IMR-90 (cell line): ENCODE measurements around the gene PAPPA. TPM values are rescaled to one million over a fixed set of nuclear protein-coding genes. Genes with fewer than 3 reads are reported as not detected.

ENCODE experiments used
- ATAC-seq: fragments of 200-7000 bp; cut with Tn5 transposase; 2 replicates; pipeline ENCODE4 v1.9.1; 2020; ENCODE audit warnings: low read depth, mild to moderate bottlenecking, moderate library complexity
- BruUV-seq: library from RNA; stranded (reverse); fragments of 400-500 nt; replicated peaks from 2 replicates; lab custom pipeline; 2021; lab: Mats Ljungman, UMichigan
- CTCF ChIA-PET: fragments of 300-600 bp; formaldehyde crosslinking; extraction: SDS; loops from one replicate; lab custom pipeline; 2021; ENCODE audit warnings: antibody characterized with exemption; lab: Yijun Ruan, JAX
- POLR2A ChIA-PET: fragments of 300-600 bp; sonication (Branson Sonifier 250); formaldehyde crosslinking; loops from one replicate; lab custom pipeline; 2022; ENCODE audit warnings: antibody characterized with exemption; ENCODE audit not compliant: unreplicated experiment; lab: Charles Lee
- DNase-seq: peaks from one replicate; pipeline ENCODE4 v3.0.0; 2013
- H2AFZ ChIP-seq: replicated peaks from 2 replicates; pipeline ENCODE3; 2013; ENCODE audit warnings: low read length, mild to moderate bottlenecking; ENCODE audit not compliant: poor library complexity
- H2AK5ac ChIP-seq: 2 replicates; pipeline ENCODE4 v1.6.1; 2013; ENCODE audit warnings: low read depth, low read length, inconsistent platforms
- H2AK9ac ChIP-seq: replicated peaks from 2 replicates; pipeline ENCODE3; 2013; ENCODE audit warnings: mild to moderate bottlenecking, low read depth, low read length, moderate library complexity; ENCODE audit not compliant: poor library complexity
- H2BK120ac ChIP-seq: 2 replicates; pipeline ENCODE4 v1.6.1; 2013; ENCODE audit warnings: low read depth, low read length, inconsistent platforms
- H2BK15ac ChIP-seq: 3 replicates; pipeline ENCODE4 v1.6.1; 2013; ENCODE audit warnings: low read depth, low read length, inconsistent platforms
- H2BK20ac ChIP-seq: 2 replicates; pipeline ENCODE4 v1.6.1; 2013; ENCODE audit warnings: low read depth, mild to moderate bottlenecking, inconsistent platforms, low read length, moderate library complexity
- H2BK5ac ChIP-seq: 2 replicates; pipeline ENCODE4 v1.6.1; 2013; ENCODE audit warnings: mild to moderate bottlenecking, low read depth, low read length, inconsistent platforms; ENCODE audit not compliant: poor library complexity, severe bottlenecking
- H3K14ac ChIP-seq: replicated peaks from 2 replicates; pipeline ENCODE4 v1.6.1; 2013; ENCODE audit warnings: low read depth, low read length, inconsistent platforms
- H3K18ac ChIP-seq: 2 replicates; pipeline ENCODE4 v1.6.1; 2013; ENCODE audit warnings: low read depth, low read length, control low read depth
- H3K23ac ChIP-seq: 2 replicates; pipeline ENCODE4 v1.6.1; 2013; ENCODE audit warnings: low read depth, low read length, inconsistent platforms
- H3K27ac ChIP-seq: 2 replicates; pipeline ENCODE4 v1.5.1; 2013; ENCODE audit warnings: mild to moderate bottlenecking, control low read depth, low read length; ENCODE audit not compliant: insufficient read depth
- H3K27me3 ChIP-seq: 2 replicates; pipeline ENCODE4 v1.6.1; 2013; ENCODE audit warnings: low read length; ENCODE audit not compliant: control insufficient read depth, insufficient read depth
- H3K36me3 ChIP-seq: 2 replicates; pipeline ENCODE4 v1.6.1; 2013; ENCODE audit warnings: low read length, mixed read lengths; ENCODE audit not compliant: control insufficient read depth, insufficient read depth
- H3K4ac ChIP-seq: 2 replicates; pipeline ENCODE4 v1.6.1; 2013; ENCODE audit warnings: low read depth, low read length, inconsistent platforms
- H3K4me1 ChIP-seq: 2 replicates; pipeline ENCODE4 v1.6.1; 2013; ENCODE audit warnings: low read length, mixed read lengths; ENCODE audit not compliant: control insufficient read depth, insufficient read depth
- H3K4me2 ChIP-seq: 2 replicates; pipeline ENCODE4 v1.6.1; 2013; ENCODE audit warnings: low read depth, mild to moderate bottlenecking, control low read depth, low read length, moderate library complexity
- H3K4me3 ChIP-seq: 2 replicates; pipeline ENCODE4 v1.5.1; 2013; ENCODE audit warnings: low read depth, mild to moderate bottlenecking, control low read depth, low read length, moderate library complexity; ENCODE audit not compliant: insufficient read depth
- H3K56ac ChIP-seq: 2 replicates; pipeline ENCODE4 v1.6.1; 2013; ENCODE audit warnings: low read length, inconsistent platforms; ENCODE audit not compliant: insufficient read depth; ENCODE audit errors: extremely low read depth
- H3K79me1 ChIP-seq, 2 experiments: 2 replicates each; pipeline ENCODE4 v1.6.1; 2013; ENCODE audit warnings: low read length in 2 of 2, inconsistent platforms in 1 of 2, low read depth in 1 of 2
- H3K9ac ChIP-seq: 2 replicates; pipeline ENCODE4 v1.6.1; 2013; ENCODE audit warnings: low read depth, low read length, control low read depth
- H3K9me1 ChIP-seq: 2 replicates; pipeline ENCODE4 v1.6.1; 2013; ENCODE audit warnings: low read length, inconsistent platforms; ENCODE audit not compliant: insufficient read depth
- H3K9me3 ChIP-seq: 2 replicates; pipeline ENCODE4 v1.6.1; 2013; ENCODE audit warnings: low read length; ENCODE audit not compliant: control insufficient read depth, insufficient read depth
- H4K20me1 ChIP-seq: 2 replicates; pipeline ENCODE4 v1.6.1; 2013; ENCODE audit warnings: low read length, inconsistent platforms; ENCODE audit not compliant: insufficient read depth
- H4K5ac ChIP-seq: 2 replicates; pipeline ENCODE4 v1.6.1; 2013; ENCODE audit warnings: mild to moderate bottlenecking, low read depth, low read length, control low read depth
- H4K8ac ChIP-seq, 2 experiments: 2 replicates each; pipeline ENCODE4 v1.6.1; 2013; ENCODE audit warnings: low read depth in 2 of 2, low read length in 2 of 2, control low read depth in 1 of 2, inconsistent platforms in 1 of 2
- H4K91ac ChIP-seq: 2 replicates; pipeline ENCODE4 v1.6.1; 2013; ENCODE audit warnings: low read depth, low read length, inconsistent platforms; ENCODE audit not compliant: insufficient read depth
- BHLHE40 ChIP-seq: fragments of 150-350 bp; IDR thresholded peaks from 2 replicates; pipeline ENCODE4 v1.6.1; 2016; ENCODE audit warnings: mild to moderate bottlenecking, low read depth, low read length
- CEBPB ChIP-seq: IDR thresholded peaks from 2 replicates; pipeline ENCODE4 v1.6.1; 2012; ENCODE audit warnings: low read depth, low read length, improper control_type of control experiment
- CHD1 ChIP-seq: IDR thresholded peaks from 2 replicates; pipeline ENCODE4 v1.6.1; 2012; ENCODE audit warnings: low read depth, low read length, improper control_type of control experiment
- CTCF ChIP-seq: conservative IDR thresholded peaks from 2 replicates; pipeline ENCODE4 v1.5.1; 2012; ENCODE audit warnings: mild to moderate bottlenecking, low read depth, low read length, improper control_type of control experiment
- FOS ChIP-seq: fragments of 150-350 bp; IDR thresholded peaks from 2 replicates; pipeline ENCODE4 v1.6.1; 2016; ENCODE audit warnings: low read depth, low read length
- MAFK ChIP-seq: IDR thresholded peaks from 2 replicates; pipeline ENCODE4 v1.6.1; 2012; ENCODE audit warnings: low read depth, low read length, improper control_type of control experiment
- MAZ ChIP-seq: IDR thresholded peaks from 2 replicates; pipeline ENCODE4 v1.6.1; 2012; ENCODE audit warnings: low read depth, mild to moderate bottlenecking, low read length, improper control_type of control experiment, moderate library complexity, borderline replicate concordance
- MXI1 ChIP-seq: IDR thresholded peaks from 2 replicates; pipeline ENCODE4 v1.6.1; 2012; ENCODE audit warnings: low read depth, mild to moderate bottlenecking, low read length, moderate library complexity, borderline replicate concordance
- NFE2L2 ChIP-seq: fragments of 150-350 bp; IDR thresholded peaks from 2 replicates; pipeline ENCODE4 v1.6.1; 2016; ENCODE audit warnings: low read depth, mild to moderate bottlenecking, low read length
- POLR2A ChIP-seq: IDR thresholded peaks from 2 replicates; pipeline ENCODE4 v1.6.1; 2012; ENCODE audit warnings: mild to moderate bottlenecking, low read depth, low read length
- RAD21 ChIP-seq: IDR thresholded peaks from 2 replicates; pipeline ENCODE4 v1.6.1; 2012; ENCODE audit warnings: low read length, improper control_type of control experiment
- RCOR1 ChIP-seq: IDR thresholded peaks from 2 replicates; pipeline ENCODE4 v1.6.1; 2012; ENCODE audit warnings: mild to moderate bottlenecking, low read length, improper control_type of control experiment; ENCODE audit not compliant: insufficient replicate concordance
- RFX5 ChIP-seq: IDR thresholded peaks from 2 replicates; pipeline ENCODE4 v1.8.0; 2012; ENCODE audit warnings: low read depth, mild to moderate bottlenecking, low read length, moderate library complexity
- SMC3 ChIP-seq: fragments of 150-350 bp; IDR thresholded peaks from 2 replicates; pipeline ENCODE4 v1.6.1; 2016; ENCODE audit warnings: low read depth, mild to moderate bottlenecking, antibody characterized with exemption, low read length, moderate library complexity
- dilution Hi-C: fragments of 300-500 bp; cut with HindIII; formaldehyde crosslinking; loops from one replicate; pipeline ENCODE4 v1.14.3; 2018; ENCODE audit warnings: low sequenced_read_pairs; ENCODE audit not compliant: unreplicated experiment
- in situ Hi-C: fragments of 300-500 bp; cut with MboI; formaldehyde crosslinking; loops from 3 replicates; pipeline ENCODE4 v1.14.3; 2019; ENCODE audit warnings: low sequenced_read_pairs, inconsistent platforms, mixed read lengths
- intact Hi-C: fragments of 100-400 bp; cut with micrococcal nuclease; formaldehyde crosslinking; loops from 2 replicates; pipeline ENCODE4 v1.10.0; 2022
- polyA plus RNA-seq, 3 experiments: library from polyadenylated mRNA; depleted of rRNA; stranded (reverse); fragments of >200 nt; gene quantifications; 2 replicates each; pipeline ENCODE4 v1.2.3, GENCODE V29; 2012; ENCODE audit warnings: low replicate concordance in 1 of 3
- total RNA-seq: library from RNA; depleted of rRNA; stranded (reverse); fragments of >200 nt; gene quantifications from 2 replicates; pipeline ENCODE4 v1.2.3, GENCODE V29; 2012
- TF ChIP-seq, protein P1 (sequence below): fragments of 150-350 bp; IDR thresholded peaks from 2 replicates; pipeline ENCODE4 v1.6.1; 2017; ENCODE audit warnings: mild to moderate bottlenecking, antibody characterized with exemption, low read length, low read depth
- TF ChIP-seq, protein P2 (sequence below): fragments of 150-350 bp; IDR thresholded peaks from 2 replicates; pipeline ENCODE4 v1.6.1; 2016; ENCODE audit warnings: low read depth, mild to moderate bottlenecking, low read length, moderate library complexity, borderline replicate concordance

Gene PAPPA
- total and polyA plus RNA-seq, 2 of the 4 experiments (the other 2 are of a cell fraction) = 8.3 to 12.4 TPM

GRCh38 chr9:116323571-116323970 is 170.0 kb downstream of the PAPPA start:
- ATAC-seq = no peak
- BruUV-seq = no TSS peak

More at GRCh38 chr9:116323571-116323970, 170.0 kb downstream of the PAPPA start:
- Histone ChIP-seq H3K9me1 (peaks cover 12% of the 10 kb centered on the region), H2BK5ac (no peak overlapping the region), H2AFZ (no peak overlapping the region), H2BK120ac (no peak overlapping the region), H3K4me1 (peaks cover 13% of the 10 kb centered on the region), H2AK9ac (no peak overlapping the region), H4K20me1 (peaks cover 17% of the 10 kb centered on the region; the same call in 1 of the 2 replicates), H3K56ac (no peak overlapping the region), H3K9ac (no peak overlapping the region), H3K36me3 (peaks cover 33% of the 10 kb centered on the region), H3K9me3 (no peaks in the 10 kb centered on the region), H3K4ac (no peak overlapping the region), H4K91ac (no peak overlapping the region; the same call in 1 of the 2 replicates), H2BK20ac (no peak overlapping the region), H3K27me3 (no peaks in the 10 kb centered on the region), H4K5ac (no peak overlapping the region), H2BK15ac (no peak overlapping the region), H3K18ac (no peak overlapping the region), H4K8ac (no peak overlapping the region), H3K79me1 (peaks cover 0 to 11% of the 10 kb centered on the region in 2 experiments; a peak in 1 of 4 replicates), H2AK5ac (no peak overlapping the region), H3K23ac (no peak overlapping the region), H3K27ac (no peak overlapping the region), H3K4me3 (no peak overlapping the region), H3K14ac (no peak overlapping the region), H3K4me2 (no peak overlapping the region)
- DNase-seq = no peak
- POLR2A ChIA-PET = no interaction called here
- CTCF ChIA-PET = no interaction called here
- in situ Hi-C loops = no loop called here
- no peak for TF ChIP-seq RCOR1
- TF ChIP-seq SMC3 = no peak
- TF ChIP-seq BHLHE40 = no peak
- TF ChIP-seq, protein P1, sequence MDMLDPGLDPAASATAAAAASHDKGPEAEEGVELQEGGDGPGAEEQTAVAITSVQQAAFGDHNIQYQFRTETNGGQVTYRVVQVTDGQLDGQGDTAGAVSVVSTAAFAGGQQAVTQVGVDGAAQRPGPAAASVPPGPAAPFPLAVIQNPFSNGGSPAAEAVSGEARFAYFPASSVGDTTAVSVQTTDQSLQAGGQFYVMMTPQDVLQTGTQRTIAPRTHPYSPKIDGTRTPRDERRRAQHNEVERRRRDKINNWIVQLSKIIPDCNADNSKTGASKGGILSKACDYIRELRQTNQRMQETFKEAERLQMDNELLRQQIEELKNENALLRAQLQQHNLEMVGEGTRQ = no peak
- TF ChIP-seq RFX5 = no peak
- TF ChIP-seq CEBPB = no peak
- TF ChIP-seq POLR2A = no peak
- no peak for TF ChIP-seq RAD21
- TF ChIP-seq FOS = no peak
- no peak for TF ChIP-seq MXI1
- TF ChIP-seq, protein P2, sequence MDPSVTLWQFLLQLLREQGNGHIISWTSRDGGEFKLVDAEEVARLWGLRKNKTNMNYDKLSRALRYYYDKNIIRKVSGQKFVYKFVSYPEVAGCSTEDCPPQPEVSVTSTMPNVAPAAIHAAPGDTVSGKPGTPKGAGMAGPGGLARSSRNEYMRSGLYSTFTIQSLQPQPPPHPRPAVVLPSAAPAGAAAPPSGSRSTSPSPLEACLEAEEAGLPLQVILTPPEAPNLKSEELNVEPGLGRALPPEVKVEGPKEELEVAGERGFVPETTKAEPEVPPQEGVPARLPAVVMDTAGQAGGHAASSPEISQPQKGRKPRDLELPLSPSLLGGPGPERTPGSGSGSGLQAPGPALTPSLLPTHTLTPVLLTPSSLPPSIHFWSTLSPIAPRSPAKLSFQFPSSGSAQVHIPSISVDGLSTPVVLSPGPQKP = no peak
- TF ChIP-seq CHD1 = no peak
- no peak for TF ChIP-seq MAFK
- no peak for TF ChIP-seq NFE2L2
- no peak for TF ChIP-seq CTCF
- no peak for TF ChIP-seq MAZ
- intact Hi-C loops = no loop called here
- dilution Hi-C loops = no loop called here
